ENCODE data around the gene CFAP99. TPM values are rescaled to one million over a fixed set of nuclear protein-coding genes. Genes with fewer than 3 reads are reported as not detected.
A peak's percentile ranks its signal among the peaks of the same experiment; 100 is the strongest.

CFAP99 gene
- total and polyA plus RNA-seq, 8 donors = 0.41 to 2.6 (median 1.4) TPM

DNA sequence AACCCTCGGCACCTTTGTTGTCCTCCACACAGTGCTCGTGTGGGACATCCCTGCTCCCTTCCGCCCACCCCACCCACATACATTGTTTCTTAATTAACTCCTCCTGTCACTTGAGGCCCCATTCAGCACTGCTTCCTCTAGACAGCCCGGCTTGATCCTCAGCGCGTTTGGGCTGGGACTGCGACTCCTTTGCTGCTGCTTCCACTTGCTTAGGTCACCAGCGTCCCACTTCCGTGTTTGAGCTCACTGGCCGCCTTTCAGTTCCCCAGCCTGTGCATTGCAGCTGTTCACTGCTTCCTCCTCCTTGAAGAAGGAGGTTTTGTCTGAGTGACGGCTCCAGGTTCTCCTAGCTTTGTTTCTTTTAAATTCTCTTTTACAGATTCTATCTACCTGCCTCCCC, 66.2 kb downstream of the CFAP99 start:
- H3K9me3 ChIP-seq = no peaks in the 10 kb centered on the region
- no peak overlapping the region for H3K4me3 ChIP-seq
- peak overlapping the region; percentile 36 to 88 for H3K27ac ChIP-seq
- peak in 3 of 4 donors; percentile 43 to 92 (median 91) for DNase-seq
- peak; percentile 92 for ATAC-seq
- TF ChIP-seq, protein P1, sequence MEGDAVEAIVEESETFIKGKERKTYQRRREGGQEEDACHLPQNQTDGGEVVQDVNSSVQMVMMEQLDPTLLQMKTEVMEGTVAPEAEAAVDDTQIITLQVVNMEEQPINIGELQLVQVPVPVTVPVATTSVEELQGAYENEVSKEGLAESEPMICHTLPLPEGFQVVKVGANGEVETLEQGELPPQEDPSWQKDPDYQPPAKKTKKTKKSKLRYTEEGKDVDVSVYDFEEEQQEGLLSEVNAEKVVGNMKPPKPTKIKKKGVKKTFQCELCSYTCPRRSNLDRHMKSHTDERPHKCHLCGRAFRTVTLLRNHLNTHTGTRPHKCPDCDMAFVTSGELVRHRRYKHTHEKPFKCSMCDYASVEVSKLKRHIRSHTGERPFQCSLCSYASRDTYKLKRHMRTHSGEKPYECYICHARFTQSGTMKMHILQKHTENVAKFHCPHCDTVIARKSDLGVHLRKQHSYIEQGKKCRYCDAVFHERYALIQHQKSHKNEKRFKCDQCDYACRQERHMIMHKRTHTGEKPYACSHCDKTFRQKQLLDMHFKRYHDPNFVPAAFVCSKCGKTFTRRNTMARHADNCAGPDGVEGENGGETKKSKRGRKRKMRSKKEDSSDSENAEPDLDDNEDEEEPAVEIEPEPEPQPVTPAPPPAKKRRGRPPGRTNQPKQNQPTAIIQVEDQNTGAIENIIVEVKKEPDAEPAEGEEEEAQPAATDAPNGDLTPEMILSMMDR (IDR thresholded peaks at IDR 0.05) = no peak
- H3K27me3 ChIP-seq = no peaks in the 10 kb centered on the region
- peaks cover 0 to 1% of the 10 kb centered on the region in 2 donors for H3K36me3 ChIP-seq
- intact Hi-C loops (cut with DNase I) = no loop called here
- H3K4me1 ChIP-seq = peaks cover 34 to 93% of the 10 kb centered on the region in 2 donors

DNA sequence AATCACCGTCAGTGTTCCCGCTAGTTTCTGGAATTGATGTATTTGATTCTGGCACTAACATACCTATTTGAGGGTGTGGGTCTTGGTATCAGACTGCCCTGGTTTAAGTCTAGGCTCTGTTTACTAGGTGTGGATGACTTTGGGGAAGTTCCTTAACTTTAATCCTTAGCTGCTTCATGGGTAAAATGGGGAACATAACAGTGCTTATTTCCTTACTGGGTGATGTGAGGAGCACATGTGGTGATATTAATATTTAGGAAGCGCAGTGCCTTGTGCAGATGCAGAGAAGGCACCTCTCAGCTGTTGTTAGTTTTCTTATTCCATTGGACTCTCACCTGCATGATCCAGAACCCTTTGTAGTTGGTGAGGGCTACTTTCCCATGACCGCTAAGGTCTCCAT, 67.2 kb downstream of the CFAP99 start:
- ATAC-seq = peak; percentile 10
- Histone ChIP-seq H3K27ac (peak overlapping the region; percentile 36 to 88), H3K9me3 (no peaks in the 10 kb centered on the region), H3K4me3 (no peak overlapping the region), H3K4me1 (peaks cover 34 to 90% of the 10 kb centered on the region in 2 donors), H3K36me3 (peaks cover 0 to 11% of the 10 kb centered on the region in 2 donors), H3K27me3 (no peaks in the 10 kb centered on the region)
- intact Hi-C loops (cut with DNase I) = no loop called here
- TF ChIP-seq, protein P1 (IDR thresholded peaks at IDR 0.05) = no peak
- no peak for DNase-seq

DNA sequence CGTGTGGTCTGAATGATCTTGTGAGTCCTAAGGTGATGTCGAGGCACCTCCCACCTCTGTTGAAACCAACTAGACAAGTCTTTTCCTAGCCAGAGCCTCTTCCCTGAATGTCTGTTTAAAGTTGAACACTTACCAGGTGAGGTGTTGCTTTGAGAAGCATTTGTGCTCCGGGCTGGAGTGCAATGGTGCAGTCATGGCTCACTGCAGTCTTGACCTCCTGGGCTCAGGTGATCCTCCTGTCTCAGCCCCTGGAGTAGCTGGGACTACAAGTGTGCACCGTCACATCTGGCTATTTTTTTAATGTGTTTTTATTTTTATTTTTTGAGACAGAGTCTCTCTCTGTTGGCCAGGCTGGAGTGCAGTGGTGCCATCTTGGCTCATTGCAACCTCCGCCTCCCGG, 68.2 kb downstream of the CFAP99 start:
- intact Hi-C loops (cut with DNase I) = no loop called here
- H3K4me3 ChIP-seq = no peak overlapping the region
- ATAC-seq = no peak
- H3K4me1 ChIP-seq = peaks cover 27 to 80% of the 10 kb centered on the region in 2 donors
- H3K27me3 ChIP-seq = no peaks in the 10 kb centered on the region
- H3K36me3 ChIP-seq = peaks cover 0 to 21% of the 10 kb centered on the region in 2 donors
- H3K9me3 ChIP-seq = no peaks in the 10 kb centered on the region
- H3K27ac ChIP-seq = peak overlapping the region in 1 of 2 donors; percentile 88
- no peak for DNase-seq
- TF ChIP-seq, protein P1 (IDR thresholded peaks at IDR 0.05) = no peak

DNA sequence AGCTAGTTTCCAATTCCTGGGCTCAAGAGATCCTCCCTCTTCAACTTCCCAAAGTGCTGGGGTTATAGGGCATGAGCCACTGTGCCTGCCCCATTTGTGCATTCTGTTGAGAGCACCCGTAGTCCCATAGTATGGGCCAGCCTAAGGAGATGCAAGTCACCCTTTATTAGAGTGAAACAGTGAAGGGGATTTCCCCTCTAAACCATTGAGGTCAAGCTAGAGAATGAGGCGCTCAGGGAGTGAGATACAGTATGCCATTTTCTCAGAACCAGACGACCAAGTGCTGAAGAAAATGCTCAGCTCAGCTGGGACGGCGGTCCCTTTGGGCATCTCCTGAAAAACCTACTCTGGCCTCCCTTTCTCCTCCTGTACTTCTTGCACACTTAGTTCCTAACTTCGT, 68.9 kb downstream of the CFAP99 start:
- intact Hi-C loops (cut with DNase I) = no loop called here

DNA sequence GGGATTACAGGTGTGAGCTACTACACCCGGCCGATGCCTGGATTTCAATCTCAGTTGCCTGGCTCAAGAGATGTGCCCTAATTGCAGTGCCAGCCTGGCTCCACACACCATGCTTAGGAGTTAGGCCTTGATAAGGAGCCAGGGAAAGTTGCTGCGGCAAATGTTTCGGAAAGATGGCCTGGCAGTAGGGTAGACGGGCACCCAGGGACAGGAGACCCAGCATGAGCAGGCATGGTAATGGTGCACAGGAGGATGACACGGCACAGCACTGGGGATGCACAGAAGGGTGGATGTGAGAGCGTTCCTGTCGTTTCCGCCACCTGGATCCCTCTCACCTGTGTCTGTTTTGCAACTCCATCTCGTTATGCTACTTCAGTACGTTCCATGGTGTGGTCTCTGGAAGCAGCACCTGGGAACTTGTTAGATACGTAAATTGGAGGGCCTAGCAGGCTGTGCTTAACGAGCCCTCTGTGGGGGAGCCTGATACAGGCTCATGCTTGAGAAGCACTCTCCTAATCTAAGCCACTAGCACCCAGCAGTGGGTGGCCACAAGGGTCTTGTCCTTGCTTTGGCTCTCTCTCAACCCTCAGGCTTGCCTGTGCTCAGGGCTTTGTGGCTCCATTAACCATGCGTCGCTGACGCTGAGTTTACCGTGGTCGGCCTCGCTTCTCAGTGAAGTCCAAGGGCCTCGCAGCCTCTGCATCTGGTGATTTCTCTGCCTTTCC, 70.5 kb downstream of the CFAP99 start:
- H3K4me1 ChIP-seq = peaks cover 15 to 59% of the 10 kb centered on the region in 2 donors
- peak overlapping the region in 1 of 2 donors; percentile 53 for H3K27ac ChIP-seq
- TF ChIP-seq, protein P1 (IDR thresholded peaks at IDR 0.05) = no peak
- ATAC-seq (no peak), DNase-seq (no peak)
- H3K9me3 ChIP-seq = no peaks in the 10 kb centered on the region
- H3K36me3 ChIP-seq = peaks cover 0 to 41% of the 10 kb centered on the region in 2 donors
- H3K4me3 ChIP-seq = no peak overlapping the region
- intact Hi-C loops (cut with DNase I) = no loop called here
- H3K27me3 ChIP-seq = no peaks in the 10 kb centered on the region

More for the DNA sequence above, 68.9 kb downstream of the CFAP99 start:
- Histone ChIP-seq H3K9me3 (no peaks in the 10 kb centered on the region), H3K27me3 (no peaks in the 10 kb centered on the region), H3K27ac (no peak overlapping the region), H3K36me3 (peaks cover 0 to 28% of the 10 kb centered on the region in 2 donors), H3K4me1 (peaks cover 21 to 73% of the 10 kb centered on the region in 2 donors), H3K4me3 (no peak overlapping the region)
- ATAC-seq = no peak
- no peak for DNase-seq
- TF ChIP-seq, protein P1 (IDR thresholded peaks at IDR 0.05) = no peak
